IMR-90 (cell line): ENCODE results near the gene SCARB1. TPM values are rescaled to one million over a fixed set of nuclear protein-coding genes. Genes with fewer than 3 reads are reported as not detected.

Source experiments
- ATAC-seq: fragments of 200-7000 bp; cut with Tn5 transposase; 2 replicates; pipeline ENCODE4 v1.9.1; 2020; ENCODE audit warnings: low read depth, mild to moderate bottlenecking, moderate library complexity
- BruUV-seq: library from RNA; stranded (reverse); fragments of 400-500 nt; replicated peaks from 2 replicates; lab custom pipeline; 2021; lab: Mats Ljungman, UMichigan
- CTCF ChIA-PET: fragments of 300-600 bp; formaldehyde crosslinking; extraction: SDS; loops from one replicate; lab custom pipeline; 2021; ENCODE audit warnings: antibody characterized with exemption; lab: Yijun Ruan, JAX
- POLR2A ChIA-PET: fragments of 300-600 bp; sonication (Branson Sonifier 250); formaldehyde crosslinking; loops from one replicate; lab custom pipeline; 2022; ENCODE audit warnings: antibody characterized with exemption; ENCODE audit not compliant: unreplicated experiment; lab: Charles Lee
- DNase-seq: peaks from one replicate; pipeline ENCODE4 v3.0.0; 2013
- H2AFZ ChIP-seq: replicated peaks from 2 replicates; pipeline ENCODE3; 2013; ENCODE audit warnings: low read length, mild to moderate bottlenecking; ENCODE audit not compliant: poor library complexity
- H2AK5ac ChIP-seq: 2 replicates; pipeline ENCODE4 v1.6.1; 2013; ENCODE audit warnings: low read depth, low read length, inconsistent platforms
- H2AK9ac ChIP-seq: replicated peaks from 2 replicates; pipeline ENCODE3; 2013; ENCODE audit warnings: mild to moderate bottlenecking, low read depth, low read length, moderate library complexity; ENCODE audit not compliant: poor library complexity
- H2BK120ac ChIP-seq: 2 replicates; pipeline ENCODE4 v1.6.1; 2013; ENCODE audit warnings: low read depth, low read length, inconsistent platforms
- H2BK15ac ChIP-seq: 3 replicates; pipeline ENCODE4 v1.6.1; 2013; ENCODE audit warnings: low read depth, low read length, inconsistent platforms
- H2BK20ac ChIP-seq: 2 replicates; pipeline ENCODE4 v1.6.1; 2013; ENCODE audit warnings: low read depth, mild to moderate bottlenecking, inconsistent platforms, low read length, moderate library complexity
- H2BK5ac ChIP-seq: 2 replicates; pipeline ENCODE4 v1.6.1; 2013; ENCODE audit warnings: mild to moderate bottlenecking, low read depth, low read length, inconsistent platforms; ENCODE audit not compliant: poor library complexity, severe bottlenecking
- H3K14ac ChIP-seq: replicated peaks from 2 replicates; pipeline ENCODE4 v1.6.1; 2013; ENCODE audit warnings: low read depth, low read length, inconsistent platforms
- H3K18ac ChIP-seq: 2 replicates; pipeline ENCODE4 v1.6.1; 2013; ENCODE audit warnings: low read depth, low read length, control low read depth
- H3K23ac ChIP-seq: 2 replicates; pipeline ENCODE4 v1.6.1; 2013; ENCODE audit warnings: low read depth, low read length, inconsistent platforms
- H3K27ac ChIP-seq: 2 replicates; pipeline ENCODE4 v1.5.1; 2013; ENCODE audit warnings: mild to moderate bottlenecking, control low read depth, low read length; ENCODE audit not compliant: insufficient read depth
- H3K27me3 ChIP-seq: 2 replicates; pipeline ENCODE4 v1.6.1; 2013; ENCODE audit warnings: low read length; ENCODE audit not compliant: control insufficient read depth, insufficient read depth
- H3K36me3 ChIP-seq: 2 replicates; pipeline ENCODE4 v1.6.1; 2013; ENCODE audit warnings: low read length, mixed read lengths; ENCODE audit not compliant: control insufficient read depth, insufficient read depth
- H3K4ac ChIP-seq: 2 replicates; pipeline ENCODE4 v1.6.1; 2013; ENCODE audit warnings: low read depth, low read length, inconsistent platforms
- H3K4me1 ChIP-seq: 2 replicates; pipeline ENCODE4 v1.6.1; 2013; ENCODE audit warnings: low read length, mixed read lengths; ENCODE audit not compliant: control insufficient read depth, insufficient read depth
- H3K4me2 ChIP-seq: 2 replicates; pipeline ENCODE4 v1.6.1; 2013; ENCODE audit warnings: low read depth, mild to moderate bottlenecking, control low read depth, low read length, moderate library complexity
- H3K4me3 ChIP-seq: 2 replicates; pipeline ENCODE4 v1.5.1; 2013; ENCODE audit warnings: low read depth, mild to moderate bottlenecking, control low read depth, low read length, moderate library complexity; ENCODE audit not compliant: insufficient read depth
- H3K56ac ChIP-seq: 2 replicates; pipeline ENCODE4 v1.6.1; 2013; ENCODE audit warnings: low read length, inconsistent platforms; ENCODE audit not compliant: insufficient read depth; ENCODE audit errors: extremely low read depth
- H3K79me1 ChIP-seq, 2 experiments: 2 replicates each; pipeline ENCODE4 v1.6.1; 2013; ENCODE audit warnings: low read length in 2 of 2, inconsistent platforms in 1 of 2, low read depth in 1 of 2
- H3K9ac ChIP-seq: 2 replicates; pipeline ENCODE4 v1.6.1; 2013; ENCODE audit warnings: low read depth, low read length, control low read depth
- H3K9me1 ChIP-seq: 2 replicates; pipeline ENCODE4 v1.6.1; 2013; ENCODE audit warnings: low read length, inconsistent platforms; ENCODE audit not compliant: insufficient read depth
- H3K9me3 ChIP-seq: 2 replicates; pipeline ENCODE4 v1.6.1; 2013; ENCODE audit warnings: low read length; ENCODE audit not compliant: control insufficient read depth, insufficient read depth
- H4K20me1 ChIP-seq: 2 replicates; pipeline ENCODE4 v1.6.1; 2013; ENCODE audit warnings: low read length, inconsistent platforms; ENCODE audit not compliant: insufficient read depth
- H4K5ac ChIP-seq: 2 replicates; pipeline ENCODE4 v1.6.1; 2013; ENCODE audit warnings: mild to moderate bottlenecking, low read depth, low read length, control low read depth
- H4K8ac ChIP-seq, 2 experiments: 2 replicates each; pipeline ENCODE4 v1.6.1; 2013; ENCODE audit warnings: low read depth in 2 of 2, low read length in 2 of 2, control low read depth in 1 of 2, inconsistent platforms in 1 of 2
- H4K91ac ChIP-seq: 2 replicates; pipeline ENCODE4 v1.6.1; 2013; ENCODE audit warnings: low read depth, low read length, inconsistent platforms; ENCODE audit not compliant: insufficient read depth
- BHLHE40 ChIP-seq: fragments of 150-350 bp; IDR thresholded peaks from 2 replicates; pipeline ENCODE4 v1.6.1; 2016; ENCODE audit warnings: mild to moderate bottlenecking, low read depth, low read length
- CEBPB ChIP-seq: IDR thresholded peaks from 2 replicates; pipeline ENCODE4 v1.6.1; 2012; ENCODE audit warnings: low read depth, low read length, improper control_type of control experiment
- CHD1 ChIP-seq: IDR thresholded peaks from 2 replicates; pipeline ENCODE4 v1.6.1; 2012; ENCODE audit warnings: low read depth, low read length, improper control_type of control experiment
- MAZ ChIP-seq: IDR thresholded peaks from 2 replicates; pipeline ENCODE4 v1.6.1; 2012; ENCODE audit warnings: low read depth, mild to moderate bottlenecking, low read length, improper control_type of control experiment, moderate library complexity, borderline replicate concordance
- MXI1 ChIP-seq: IDR thresholded peaks from 2 replicates; pipeline ENCODE4 v1.6.1; 2012; ENCODE audit warnings: low read depth, mild to moderate bottlenecking, low read length, moderate library complexity, borderline replicate concordance
- NFE2L2 ChIP-seq: fragments of 150-350 bp; IDR thresholded peaks from 2 replicates; pipeline ENCODE4 v1.6.1; 2016; ENCODE audit warnings: low read depth, mild to moderate bottlenecking, low read length
- POLR2A ChIP-seq: IDR thresholded peaks from 2 replicates; pipeline ENCODE4 v1.6.1; 2012; ENCODE audit warnings: mild to moderate bottlenecking, low read depth, low read length
- RAD21 ChIP-seq: IDR thresholded peaks from 2 replicates; pipeline ENCODE4 v1.6.1; 2012; ENCODE audit warnings: low read length, improper control_type of control experiment
- SMC3 ChIP-seq: fragments of 150-350 bp; IDR thresholded peaks from 2 replicates; pipeline ENCODE4 v1.6.1; 2016; ENCODE audit warnings: low read depth, mild to moderate bottlenecking, antibody characterized with exemption, low read length, moderate library complexity
- WGBS, 2 experiments: methylation state at CpG; one replicate each; pipeline versions ENCODE4 v1.1.5 to v1.1.7; 2013; ENCODE audit warnings: missing lambda C conversion rate in 2 of 2; ENCODE audit not compliant: insufficient read length in 1 of 2; ENCODE audit errors: extremely low coverage in 2 of 2; 5-methylcytosine and 5-hydroxymethylcytosine counted together
- dilution Hi-C: fragments of 300-500 bp; cut with HindIII; formaldehyde crosslinking; loops from one replicate; pipeline ENCODE4 v1.14.3; 2018; ENCODE audit warnings: low sequenced_read_pairs; ENCODE audit not compliant: unreplicated experiment
- in situ Hi-C: fragments of 300-500 bp; cut with MboI; formaldehyde crosslinking; loops from 3 replicates; pipeline ENCODE4 v1.14.3; 2019; ENCODE audit warnings: low sequenced_read_pairs, inconsistent platforms, mixed read lengths
- intact Hi-C: fragments of 100-400 bp; cut with micrococcal nuclease; formaldehyde crosslinking; loops from 2 replicates; pipeline ENCODE4 v1.10.0; 2022
- polyA plus RNA-seq, 3 experiments: library from polyadenylated mRNA; depleted of rRNA; stranded (reverse); fragments of >200 nt; gene quantifications; 2 replicates each; pipeline ENCODE4 v1.2.3, GENCODE V29; 2012; ENCODE audit warnings: low replicate concordance in 1 of 3
- total RNA-seq: library from RNA; depleted of rRNA; stranded (reverse); fragments of >200 nt; gene quantifications from 2 replicates; pipeline ENCODE4 v1.2.3, GENCODE V29; 2012
- TF ChIP-seq, protein P1 (sequence below): conservative IDR thresholded peaks from 2 replicates; pipeline ENCODE4 v1.5.1; 2012; ENCODE audit warnings: mild to moderate bottlenecking, low read depth, low read length, improper control_type of control experiment
- TF ChIP-seq, protein P2 (sequence below): fragments of 150-350 bp; IDR thresholded peaks from 2 replicates; pipeline ENCODE4 v1.6.1; 2016; ENCODE audit warnings: low read depth, mild to moderate bottlenecking, low read length, moderate library complexity, borderline replicate concordance

SCARB1 gene
- total and polyA plus RNA-seq, 2 of the 4 experiments (the other 2 are of a cell fraction) = 3.0 to 24.8 TPM

GRCh38 chr12:124848621-124849380, 14.9 kb downstream of the SCARB1 start:
- H2BK120ac ChIP-seq = no peak overlapping the region
- H3K4ac ChIP-seq = no peak overlapping the region
- H4K5ac ChIP-seq = no peak overlapping the region
- H3K9ac ChIP-seq = no peak overlapping the region
- H3K4me3 ChIP-seq = no peak overlapping the region
- H3K36me3 ChIP-seq = no peaks in the 10 kb centered on the region
- H2AK5ac ChIP-seq = no peak overlapping the region
- no peak overlapping the region for H3K18ac ChIP-seq
- H2AFZ ChIP-seq = no peak overlapping the region
- peaks cover 14% of the 10 kb centered on the region; the same call in 1 of the 2 replicates for H3K4me1 ChIP-seq
- ATAC-seq (no peak), DNase-seq (no peak)
- no peak for TF ChIP-seq MAZ
- no peak for TF ChIP-seq MXI1
- no peak for TF ChIP-seq NFE2L2
- TF ChIP-seq, protein P1, sequence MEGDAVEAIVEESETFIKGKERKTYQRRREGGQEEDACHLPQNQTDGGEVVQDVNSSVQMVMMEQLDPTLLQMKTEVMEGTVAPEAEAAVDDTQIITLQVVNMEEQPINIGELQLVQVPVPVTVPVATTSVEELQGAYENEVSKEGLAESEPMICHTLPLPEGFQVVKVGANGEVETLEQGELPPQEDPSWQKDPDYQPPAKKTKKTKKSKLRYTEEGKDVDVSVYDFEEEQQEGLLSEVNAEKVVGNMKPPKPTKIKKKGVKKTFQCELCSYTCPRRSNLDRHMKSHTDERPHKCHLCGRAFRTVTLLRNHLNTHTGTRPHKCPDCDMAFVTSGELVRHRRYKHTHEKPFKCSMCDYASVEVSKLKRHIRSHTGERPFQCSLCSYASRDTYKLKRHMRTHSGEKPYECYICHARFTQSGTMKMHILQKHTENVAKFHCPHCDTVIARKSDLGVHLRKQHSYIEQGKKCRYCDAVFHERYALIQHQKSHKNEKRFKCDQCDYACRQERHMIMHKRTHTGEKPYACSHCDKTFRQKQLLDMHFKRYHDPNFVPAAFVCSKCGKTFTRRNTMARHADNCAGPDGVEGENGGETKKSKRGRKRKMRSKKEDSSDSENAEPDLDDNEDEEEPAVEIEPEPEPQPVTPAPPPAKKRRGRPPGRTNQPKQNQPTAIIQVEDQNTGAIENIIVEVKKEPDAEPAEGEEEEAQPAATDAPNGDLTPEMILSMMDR = no peak
- no peak for TF ChIP-seq SMC3
- no peak for TF ChIP-seq CEBPB
- no peak for TF ChIP-seq CHD1
- TF ChIP-seq RAD21 = no peak
- no peak for TF ChIP-seq BHLHE40
- no peak for TF ChIP-seq POLR2A
- TF ChIP-seq, protein P2, sequence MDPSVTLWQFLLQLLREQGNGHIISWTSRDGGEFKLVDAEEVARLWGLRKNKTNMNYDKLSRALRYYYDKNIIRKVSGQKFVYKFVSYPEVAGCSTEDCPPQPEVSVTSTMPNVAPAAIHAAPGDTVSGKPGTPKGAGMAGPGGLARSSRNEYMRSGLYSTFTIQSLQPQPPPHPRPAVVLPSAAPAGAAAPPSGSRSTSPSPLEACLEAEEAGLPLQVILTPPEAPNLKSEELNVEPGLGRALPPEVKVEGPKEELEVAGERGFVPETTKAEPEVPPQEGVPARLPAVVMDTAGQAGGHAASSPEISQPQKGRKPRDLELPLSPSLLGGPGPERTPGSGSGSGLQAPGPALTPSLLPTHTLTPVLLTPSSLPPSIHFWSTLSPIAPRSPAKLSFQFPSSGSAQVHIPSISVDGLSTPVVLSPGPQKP = no peak
- no peak overlapping the region for H3K56ac ChIP-seq
- in situ Hi-C loops = no loop called here
- CTCF ChIA-PET = no interaction called here
- 0 out of 2 replicates have a peak, but pooled peaks cover 3% of the 10 kb centered on the region for H3K9me1 ChIP-seq
- H4K8ac ChIP-seq = no peak overlapping the region
- no peaks in the 10 kb centered on the region for H4K20me1 ChIP-seq
- no peaks in the 10 kb centered on the region for H3K27me3 ChIP-seq
- no peaks in the 10 kb centered on the region for H3K9me3 ChIP-seq
- H3K14ac ChIP-seq = no peak overlapping the region
- intact Hi-C loops = no loop called here
- no peak overlapping the region for H2BK15ac ChIP-seq
- no peak overlapping the region for H4K91ac ChIP-seq
- 70% methylated on average over 8 of the region's 17 CpGs; no CpG with 5 or more reads in 1 of the 2 experiments for WGBS, 2 experiments
- no peak overlapping the region for H2BK20ac ChIP-seq
- H2BK5ac ChIP-seq = no peak overlapping the region
- dilution Hi-C loops = no loop called here
- no peak overlapping the region for H3K27ac ChIP-seq
- H3K79me1 ChIP-seq = no peaks in the 10 kb centered on the region
- no TSS peak for BruUV-seq
- H3K4me2 ChIP-seq = no peak overlapping the region
- POLR2A ChIA-PET = no interaction called here
- H2AK9ac ChIP-seq = no peak overlapping the region
- no peak overlapping the region for H3K23ac ChIP-seq
